ENCODE measurements around the gene GPR34.
A peak's percentile ranks its signal among the peaks of the same experiment; 100 is the strongest.
"Not testable (repeated sequence)": the region's sequence is repeated elsewhere in the genome, so short reads cannot be mapped to it uniquely, and the experiment has no call there.

Gene GPR34

GRCh38 chrX:41708486-41708885 is 19.7 kb downstream of the GPR34 start:
- TF ChIP-seq CTCF (conservative IDR thresholded peaks at IDR 0.05; ENCODE audit: low read depth, low read length) = no peak
- no peak overlapping the region for H3K4me3 ChIP-seq (ENCODE audit: low read depth, low read length)
- DNase-seq (ENCODE audit: low read depth) = no peak

- DNase-seq (ENCODE audit: low read depth) = no peak
Measured at GRCh38 chrX:41711021-41711667, 22.4 kb downstream of the GPR34 start.

GRCh38 chrX:41716222-41716621 is 27.4 kb downstream of the GPR34 start:
- TF ChIP-seq CTCF (conservative IDR thresholded peaks at IDR 0.05; ENCODE audit: low read depth, low read length) = no peak
- DNase-seq (ENCODE audit: low read depth) = no peak
- no peak overlapping the region for H3K4me3 ChIP-seq (ENCODE audit: low read depth, low read length)

More at GRCh38 chrX:41711021-41711667, 22.4 kb downstream of the GPR34 start:
- TF ChIP-seq CTCF (conservative IDR thresholded peaks at IDR 0.05; ENCODE audit: low read depth, low read length) = no peak
- no peak overlapping the region for H3K4me3 ChIP-seq (ENCODE audit: low read depth, low read length)

DNA sequence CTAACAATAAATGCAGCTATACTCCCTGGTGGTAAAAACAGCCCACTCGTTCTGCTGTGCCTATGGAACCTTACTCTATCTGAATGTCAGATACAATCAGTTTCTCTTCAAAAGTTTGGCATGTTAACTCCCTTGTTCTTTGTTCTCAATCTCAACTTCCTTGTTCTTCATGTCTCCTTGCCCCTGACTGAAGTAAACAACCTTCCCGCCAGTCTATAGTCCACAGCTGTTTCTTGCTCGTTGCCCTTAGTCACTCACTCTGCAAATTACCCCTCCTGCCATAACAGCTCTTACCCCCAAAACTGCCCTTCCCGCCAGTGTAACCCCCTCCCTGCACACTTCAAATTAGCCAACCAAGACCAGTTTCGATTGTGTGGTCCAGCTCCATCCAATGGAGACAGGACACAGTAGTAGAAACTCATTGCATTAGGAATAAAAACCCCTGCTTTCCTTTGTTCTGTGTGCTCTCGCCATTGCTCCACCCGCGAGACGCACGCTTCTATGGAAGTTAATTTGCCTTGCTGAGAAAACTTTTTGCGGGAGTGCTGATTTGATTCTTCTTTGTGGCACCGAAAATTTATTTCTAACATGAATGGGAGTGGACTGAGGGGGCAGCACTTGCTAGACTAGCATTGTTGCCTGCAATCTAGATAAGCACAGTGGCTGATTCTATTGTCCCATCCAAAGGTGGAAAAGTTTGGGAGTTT is 28.1 kb downstream of the GPR34 start:
- no peak for DNase-seq (ENCODE audit: low read depth)
- H3K4me3 ChIP-seq (ENCODE audit: low read depth, low read length) = no peak overlapping the region
- no peak for TF ChIP-seq CTCF (conservative IDR thresholded peaks at IDR 0.05; ENCODE audit: low read depth, low read length)

DNA sequence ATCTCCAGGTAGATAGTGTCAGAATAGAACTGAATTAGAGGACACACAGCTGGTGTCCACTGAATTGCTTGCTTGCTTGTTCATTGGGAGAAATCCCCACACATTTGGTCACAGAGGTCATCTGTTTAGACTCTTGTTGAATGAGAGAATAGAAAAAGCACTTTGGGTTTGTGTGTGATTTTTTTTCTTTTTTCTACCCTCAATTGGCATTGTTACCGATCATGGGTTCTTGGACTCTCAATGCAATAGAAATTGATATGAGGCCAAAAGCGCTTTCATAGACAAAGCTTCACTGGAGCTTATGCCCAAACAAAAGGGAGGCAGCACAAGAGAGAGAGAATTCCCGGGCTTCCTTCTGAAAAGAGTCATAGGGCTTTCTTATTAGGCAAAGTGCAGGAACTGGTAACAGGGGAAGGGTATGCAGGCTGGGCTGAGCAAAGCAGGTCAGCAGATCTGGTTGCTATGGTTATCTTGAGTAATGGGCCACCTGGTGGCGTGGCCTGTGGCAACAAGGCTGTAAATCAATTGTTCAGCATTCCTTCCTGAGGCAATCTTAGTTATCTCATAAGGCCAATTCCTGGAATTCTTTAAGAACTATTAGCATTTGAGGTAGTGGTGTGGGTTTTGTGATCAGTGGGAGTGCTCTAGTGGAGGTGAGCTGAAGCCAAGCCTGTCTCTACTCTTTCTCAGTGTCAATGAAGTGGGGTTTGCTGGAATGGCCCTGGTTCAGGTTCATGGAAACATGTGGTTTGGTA is 29.9 kb downstream of the GPR34 start:
- DNase-seq (ENCODE audit: low read depth) = peak; percentile 28

DNA sequence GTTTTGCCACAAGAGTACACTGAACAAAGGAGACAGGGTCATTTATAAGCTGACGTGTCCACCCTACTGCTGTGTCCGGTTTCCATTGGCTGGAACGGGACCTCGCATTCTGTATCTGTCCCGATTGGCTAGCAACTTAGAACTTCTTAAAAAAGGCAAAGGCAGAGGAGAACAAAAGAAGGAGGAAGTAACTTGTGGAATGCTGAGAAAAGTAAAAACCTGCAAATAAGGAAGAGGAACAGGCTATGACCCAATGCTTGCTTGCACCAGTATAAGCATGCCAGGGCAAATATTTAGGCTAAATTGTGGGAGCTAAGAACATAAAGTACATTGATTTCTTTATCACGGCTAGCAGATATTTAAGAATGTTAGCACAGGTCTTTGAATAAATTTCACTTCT is 30.8 kb downstream of the GPR34 start:
- DNase-seq (ENCODE audit: low read depth) = not testable (repeated sequence)

More for the DNA sequence above, 29.9 kb downstream of the GPR34 start:
- no peak overlapping the region for H3K4me3 ChIP-seq (ENCODE audit: low read depth, low read length)
- no peak for TF ChIP-seq CTCF (conservative IDR thresholded peaks at IDR 0.05; ENCODE audit: low read depth, low read length)

GRCh38 chrX:41720125-41720779 is 31.5 kb downstream of the GPR34 start:
- peak; percentile 58 for DNase-seq (ENCODE audit: low read depth)
- H3K4me3 ChIP-seq (ENCODE audit: low read depth, low read length) = no peak overlapping the region
- TF ChIP-seq CTCF (conservative IDR thresholded peaks at IDR 0.05; ENCODE audit: low read depth, low read length) = no peak

More for the DNA sequence above, 30.8 kb downstream of the GPR34 start:
- not testable (repeated sequence) for H3K4me3 ChIP-seq (ENCODE audit: low read depth, low read length)

Measured in choroid plexus epithelial cell (primary cell).